Endometrial microvascular endothelial cells (primary cell): Measurements from ENCODE around the gene ATP1A4. TPM values are rescaled to one million over a fixed set of nuclear protein-coding genes. Genes with fewer than 3 reads are reported as not detected.
"Not testable (repeated sequence)": the region's sequence is repeated elsewhere in the genome, so short reads cannot be mapped to it uniquely, and the experiment has no call there.

ENCODE experiments used
- in situ Hi-C: cut with HindIII; loops from 2 replicates; pipeline ENCODE4 v1.10.0; 2017; ENCODE audit warnings: low sequenced_read_pairs, low pct_unique_long_range_greater_than_20kb; ENCODE audit errors: inconsistent ontology term
- total RNA-seq: library from RNA; depleted of rRNA; stranded (reverse); fragments of >200 nt; gene quantifications from one replicate; pipeline ENCODE4 v1.2.3, GENCODE V29; 2015; ENCODE audit errors: inconsistent ontology term

ATP1A4 gene
- total RNA-seq, 1 donor from 2014 or later = not detected

DNA sequence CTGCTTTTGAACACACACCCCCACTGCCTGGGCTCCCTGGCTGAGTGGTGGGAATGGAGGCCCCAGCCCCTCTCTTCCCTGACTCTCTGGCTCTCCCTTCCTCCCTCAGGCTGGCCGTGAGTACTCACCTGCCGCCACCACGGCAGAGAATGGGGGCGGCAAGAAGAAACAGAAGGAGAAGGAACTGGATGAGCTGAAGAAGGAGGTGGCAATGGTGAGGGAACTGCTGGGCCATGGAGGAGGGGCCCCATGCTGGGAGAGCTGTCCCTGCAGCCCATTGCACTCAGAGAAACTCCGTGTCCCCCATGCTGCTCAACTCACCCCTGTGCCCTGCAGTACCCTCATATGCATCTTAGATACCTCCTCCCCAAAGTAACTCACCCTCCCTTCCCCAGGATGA is 30.6 kb upstream of the ATP1A4 start:
- in situ Hi-C loops = no loop called here

- in situ Hi-C loops = no loop called here
These were observed 30.0 kb upstream of the ATP1A4 start for GRCh38 chr1:160121388-160121787.

- in situ Hi-C loops = no loop called here
These were observed 28.4 kb upstream of the ATP1A4 start for GRCh38 chr1:160122978-160123495.

GRCh38 chr1:160123726-160124125 is 27.7 kb upstream of the ATP1A4 start:
- in situ Hi-C loops = no loop called here

DNA sequence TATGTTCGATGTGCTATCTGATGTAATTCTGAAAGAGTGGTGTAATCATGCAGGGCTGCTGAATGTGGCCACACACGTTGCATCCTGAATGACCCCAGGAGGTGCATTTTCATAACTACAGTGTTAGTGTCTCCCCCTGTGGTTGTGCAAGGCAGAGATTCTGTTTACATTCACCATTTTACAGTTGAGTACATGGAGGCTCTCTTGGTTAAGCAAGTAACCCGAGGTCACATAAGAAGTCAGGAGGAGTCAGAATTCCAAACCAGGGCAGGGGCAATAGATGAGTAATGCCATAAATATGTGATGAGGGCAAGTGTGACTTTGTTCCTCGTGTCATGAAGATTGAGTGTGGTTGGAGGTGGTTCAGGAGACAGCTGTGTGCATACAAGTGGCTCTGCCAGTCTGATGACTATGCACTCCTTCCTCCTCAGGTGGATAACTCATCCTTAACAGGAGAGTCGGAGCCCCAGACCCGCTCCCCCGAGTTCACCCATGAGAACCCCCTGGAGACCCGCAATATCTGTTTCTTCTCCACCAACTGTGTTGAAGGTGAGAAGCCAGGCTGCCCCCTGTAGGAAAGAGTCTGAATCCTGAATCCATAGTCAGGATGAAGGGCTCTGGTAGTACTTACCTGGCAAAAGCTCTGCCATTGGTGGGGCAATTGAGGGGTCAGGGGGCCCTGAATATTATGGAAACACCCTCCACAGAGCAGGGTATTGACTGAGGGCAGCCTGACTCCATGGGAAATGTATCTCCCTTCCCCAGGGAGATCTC is 26.5 kb upstream of the ATP1A4 start:
- in situ Hi-C loops = no loop called here

- in situ Hi-C loops = no loop called here
These were observed 25.7 kb upstream of the ATP1A4 start for GRCh38 chr1:160125746-160126145.

- in situ Hi-C loops = not testable (repeated sequence)
These were observed 25.1 kb upstream of the ATP1A4 start for GRCh38 chr1:160126342-160126741.

DNA sequence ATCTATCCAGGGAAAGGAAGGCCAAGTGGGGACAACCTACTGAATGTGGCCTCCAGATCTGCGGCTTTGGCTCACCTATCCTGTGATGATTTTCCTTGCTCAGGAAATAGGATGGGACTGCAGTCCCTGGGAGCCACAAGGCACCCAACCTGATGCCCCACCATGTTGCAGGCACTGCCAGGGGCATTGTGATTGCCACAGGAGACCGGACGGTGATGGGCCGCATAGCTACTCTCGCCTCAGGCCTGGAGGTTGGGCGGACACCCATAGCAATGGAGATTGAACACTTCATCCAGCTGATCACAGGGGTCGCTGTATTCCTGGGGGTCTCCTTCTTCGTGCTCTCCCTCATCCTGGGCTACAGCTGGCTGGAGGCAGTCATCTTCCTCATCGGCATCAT is 24.0 kb upstream of the ATP1A4 start:
- in situ Hi-C loops = no loop called here

- in situ Hi-C loops = no loop called here
These were observed 23.4 kb upstream of the ATP1A4 start for GRCh38 chr1:160127865-160128523.

DNA sequence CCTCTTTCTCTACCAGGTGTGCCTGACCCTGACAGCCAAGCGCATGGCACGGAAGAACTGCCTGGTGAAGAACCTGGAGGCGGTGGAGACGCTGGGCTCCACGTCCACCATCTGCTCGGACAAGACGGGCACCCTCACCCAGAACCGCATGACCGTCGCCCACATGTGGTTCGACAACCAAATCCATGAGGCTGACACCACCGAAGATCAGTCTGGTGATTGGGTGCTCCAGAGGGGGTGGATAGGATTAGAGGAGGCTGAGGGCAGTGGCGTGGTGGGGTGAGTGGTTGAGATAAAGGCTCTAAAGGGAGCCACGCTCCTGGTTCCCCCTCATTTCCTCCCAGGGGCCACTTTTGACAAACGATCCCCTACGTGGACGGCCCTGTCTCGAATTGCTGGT is 22.8 kb upstream of the ATP1A4 start:
- in situ Hi-C loops = no loop called here

DNA sequence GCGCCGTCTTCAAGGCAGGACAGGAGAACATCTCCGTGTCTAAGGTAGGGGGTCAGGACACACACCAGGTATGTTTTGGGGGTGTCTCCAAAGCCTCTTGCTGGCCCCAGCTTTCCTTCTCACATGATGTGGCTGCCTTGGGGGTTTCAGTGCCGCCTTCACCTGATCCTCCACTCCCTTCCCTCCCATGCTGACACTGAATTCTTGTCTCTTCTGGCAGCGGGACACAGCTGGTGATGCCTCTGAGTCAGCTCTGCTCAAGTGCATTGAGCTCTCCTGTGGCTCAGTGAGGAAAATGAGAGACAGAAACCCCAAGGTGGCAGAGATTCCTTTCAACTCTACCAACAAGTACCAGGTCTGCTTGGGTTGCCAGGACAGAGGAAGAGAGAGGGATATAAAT is 22.4 kb upstream of the ATP1A4 start:
- in situ Hi-C loops = no loop called here

GRCh38 chr1:160129558-160129957 is 21.8 kb upstream of the ATP1A4 start:
- in situ Hi-C loops = no loop called here

DNA sequence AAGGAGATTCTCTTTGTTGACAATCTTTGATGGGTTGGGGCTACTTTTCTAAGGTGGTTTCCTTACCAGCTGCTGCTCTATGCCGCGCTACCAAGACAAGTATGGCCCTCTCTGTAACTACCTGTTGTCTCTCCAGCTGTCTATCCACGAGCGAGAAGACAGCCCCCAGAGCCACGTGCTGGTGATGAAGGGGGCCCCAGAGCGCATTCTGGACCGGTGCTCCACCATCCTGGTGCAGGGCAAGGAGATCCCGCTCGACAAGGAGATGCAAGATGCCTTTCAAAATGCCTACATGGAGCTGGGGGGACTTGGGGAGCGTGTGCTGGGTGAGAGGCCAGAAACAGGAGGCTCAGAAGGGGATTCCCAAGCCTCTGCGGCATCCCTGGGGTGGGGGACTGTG is 21.4 kb upstream of the ATP1A4 start:
- in situ Hi-C loops = no loop called here

- in situ Hi-C loops = no loop called here
These were observed 20.9 kb upstream of the ATP1A4 start for GRCh38 chr1:160130486-160130885.

- in situ Hi-C loops = no loop called here
These were observed 20.5 kb upstream of the ATP1A4 start for GRCh38 chr1:160130939-160131338.

DNA sequence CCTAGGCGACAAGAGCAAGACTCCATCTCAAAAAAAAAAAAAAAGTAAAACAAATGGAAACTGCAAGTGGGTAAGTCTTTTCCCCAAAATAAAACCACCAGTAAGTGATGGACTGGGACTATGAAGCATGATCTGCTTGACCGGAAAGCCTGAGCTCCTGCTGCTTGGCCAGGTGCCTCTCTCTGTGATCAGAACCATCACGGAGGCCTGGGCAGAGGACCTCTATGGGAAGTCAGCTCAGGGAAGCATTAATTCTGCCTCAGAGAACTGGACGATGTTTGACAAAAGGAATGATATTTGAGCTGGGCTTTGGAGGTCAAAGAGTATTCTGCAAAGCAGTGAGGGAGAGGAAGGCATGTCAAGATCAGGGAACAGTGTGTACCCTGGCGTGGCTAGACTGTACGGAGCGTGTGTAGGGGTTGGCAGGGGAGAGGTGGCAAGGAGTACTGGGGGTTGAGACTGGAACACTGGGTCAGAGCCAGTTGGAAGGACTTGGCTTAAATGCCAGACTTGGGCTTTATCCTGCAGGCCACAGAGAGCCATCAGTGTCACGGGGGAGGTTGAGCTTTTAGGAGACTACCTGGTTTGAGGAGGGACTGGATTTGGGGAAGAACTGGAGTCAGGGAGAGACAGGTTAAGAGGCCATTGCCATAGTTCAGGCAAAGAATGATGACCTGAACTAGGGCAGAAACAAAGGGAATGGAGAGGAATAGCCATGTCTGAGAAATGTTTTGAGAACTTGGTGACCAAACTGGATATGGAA is 19.4 kb upstream of the ATP1A4 start:
- in situ Hi-C loops = no loop called here

GRCh38 chr1:160133990-160134770 is 17.2 kb upstream of the ATP1A4 start:
- in situ Hi-C loops = no loop called here

GRCh38 chr1:160134791-160135572 is 16.4 kb upstream of the ATP1A4 start:
- in situ Hi-C loops = no loop called here
